ENCODE data around the gene GLRX3.
"Not testable (repeated sequence)": the region's sequence is repeated elsewhere in the genome, so short reads cannot be mapped to it uniquely, and the experiment has no call there.

GLRX3 gene

DNA sequence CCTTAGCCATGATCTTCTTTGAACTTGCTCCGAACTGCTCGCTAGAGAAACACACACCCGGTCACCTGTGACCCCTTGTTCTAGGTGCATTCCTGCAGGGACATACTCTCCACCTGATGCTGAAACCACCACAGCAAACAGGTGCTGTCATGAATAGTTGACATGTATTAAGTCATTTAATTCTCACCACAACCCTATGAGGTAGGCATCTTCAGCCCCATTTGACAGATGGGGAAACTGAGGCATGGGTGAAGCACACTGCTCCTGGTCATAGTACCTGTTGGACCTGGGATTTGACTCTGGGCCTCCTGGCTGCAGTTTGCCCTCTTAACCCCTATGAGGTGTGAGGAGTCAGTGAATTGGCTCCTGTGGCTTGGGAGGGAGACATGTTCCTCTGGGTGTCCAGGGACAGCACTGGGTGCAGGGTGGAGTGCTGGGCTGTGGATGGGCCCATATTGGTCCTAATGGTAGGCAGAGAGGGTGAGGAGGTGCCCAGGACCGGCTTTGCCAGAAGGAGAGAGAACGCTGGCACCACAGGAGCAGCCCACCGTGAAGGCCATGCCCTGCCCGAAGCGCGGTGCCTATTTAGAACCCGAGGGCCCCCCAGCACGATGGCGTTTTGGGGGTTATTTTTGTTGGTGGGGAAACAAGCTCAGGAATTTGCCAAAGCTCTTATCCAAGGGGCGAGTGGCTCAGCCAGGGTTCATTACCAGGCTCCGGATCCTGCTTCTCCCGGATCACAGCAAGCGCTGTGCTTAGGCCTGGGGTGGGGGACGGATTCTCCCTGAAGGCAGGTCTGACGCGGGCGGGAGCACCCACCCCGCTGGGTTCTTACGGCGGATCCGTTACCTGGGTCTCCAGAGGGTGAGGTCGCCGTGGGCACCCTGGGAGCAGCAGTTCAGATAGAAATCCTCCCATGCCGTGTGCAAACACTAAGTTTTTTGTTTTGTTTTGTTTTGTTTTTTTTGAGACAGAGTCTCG is 52.3 kb downstream of the GLRX3 start:
- FAIRE-seq (no peak), DNase-seq (ENCODE audit: low spot score) (no peak)

DNA sequence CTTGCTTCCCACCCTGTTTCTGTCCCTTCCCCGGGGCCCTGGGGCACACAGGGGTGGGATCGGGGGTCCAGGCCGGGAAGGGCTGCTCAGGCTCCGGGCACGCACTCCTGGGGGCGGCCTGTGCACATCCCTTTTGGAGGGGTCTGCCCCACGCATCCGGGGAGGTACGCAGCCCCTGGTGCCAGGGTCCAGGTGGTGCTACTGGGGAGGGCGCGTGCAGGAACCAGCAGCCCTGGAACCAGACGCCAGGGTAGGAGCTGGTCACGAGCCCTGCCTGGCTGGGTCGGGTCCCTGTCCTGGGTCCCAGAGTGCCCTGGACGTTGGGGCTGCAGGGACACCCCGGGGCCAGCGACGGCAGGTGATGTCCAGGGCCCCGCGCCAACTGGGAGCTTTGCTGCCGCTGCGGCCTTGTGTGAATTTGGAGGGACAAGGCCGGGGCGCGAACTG is 53.4 kb downstream of the GLRX3 start:
- no peak for FAIRE-seq

DNA sequence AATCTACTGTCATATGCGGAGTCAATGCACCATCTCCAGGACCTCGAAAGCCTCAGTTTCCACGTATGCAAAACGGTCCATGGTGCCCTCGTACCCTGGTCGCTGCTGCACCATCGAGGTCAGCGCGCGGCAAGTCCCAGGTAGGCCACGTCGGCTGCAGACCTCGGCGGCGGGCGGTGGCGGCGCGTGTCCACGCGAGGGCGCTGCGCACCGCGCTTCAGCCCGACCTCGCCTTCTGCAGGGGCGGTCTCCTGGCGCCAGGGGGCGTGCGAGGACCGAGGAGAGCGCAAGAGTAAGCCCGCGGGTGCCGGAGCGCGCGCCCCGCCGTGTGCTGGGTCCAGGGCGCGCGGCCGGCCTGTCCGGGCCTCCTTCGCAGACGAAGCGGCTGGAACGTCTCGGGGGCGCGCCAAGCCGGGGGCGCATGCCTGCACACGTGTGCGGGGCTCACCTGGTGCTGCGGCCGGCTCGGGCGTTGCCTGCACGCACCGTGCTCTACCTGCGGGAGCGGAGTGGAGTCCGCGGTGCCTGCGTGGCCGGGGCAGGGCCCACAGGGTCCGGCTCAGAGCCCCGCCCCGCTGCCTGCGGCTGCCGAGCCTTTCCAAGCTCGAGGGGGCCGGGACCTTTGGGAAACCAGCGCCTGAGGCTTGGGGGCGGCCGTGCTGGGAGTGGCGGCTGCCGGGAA is 54.0 kb downstream of the GLRX3 start:
- FAIRE-seq (no peak), DNase-seq (ENCODE audit: low spot score) (no peak)

More for the DNA sequence above, 53.4 kb downstream of the GLRX3 start:
- no peak for DNase-seq (ENCODE audit: low spot score)

DNA sequence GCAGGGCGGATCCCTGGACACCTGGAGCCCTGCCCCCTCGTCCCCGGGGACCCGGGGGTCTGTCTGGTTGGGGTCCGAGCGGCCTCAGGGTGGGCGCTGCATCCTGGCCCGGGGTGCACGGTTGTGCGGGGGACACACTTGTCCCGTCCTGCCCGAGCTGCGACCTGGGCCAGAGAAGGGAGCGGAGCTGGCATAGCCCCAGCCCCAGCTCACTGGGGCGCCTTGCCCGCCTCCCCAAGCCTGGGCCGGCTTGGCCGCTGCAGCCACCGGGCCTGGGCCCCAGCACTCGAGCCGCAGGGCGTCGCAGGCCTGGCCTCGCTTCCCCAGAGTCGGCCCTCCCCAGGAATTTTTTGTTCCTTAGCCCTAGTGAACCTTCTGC is 54.5 kb downstream of the GLRX3 start:
- no peak for DNase-seq (ENCODE audit: low spot score)
- no peak for FAIRE-seq

DNA sequence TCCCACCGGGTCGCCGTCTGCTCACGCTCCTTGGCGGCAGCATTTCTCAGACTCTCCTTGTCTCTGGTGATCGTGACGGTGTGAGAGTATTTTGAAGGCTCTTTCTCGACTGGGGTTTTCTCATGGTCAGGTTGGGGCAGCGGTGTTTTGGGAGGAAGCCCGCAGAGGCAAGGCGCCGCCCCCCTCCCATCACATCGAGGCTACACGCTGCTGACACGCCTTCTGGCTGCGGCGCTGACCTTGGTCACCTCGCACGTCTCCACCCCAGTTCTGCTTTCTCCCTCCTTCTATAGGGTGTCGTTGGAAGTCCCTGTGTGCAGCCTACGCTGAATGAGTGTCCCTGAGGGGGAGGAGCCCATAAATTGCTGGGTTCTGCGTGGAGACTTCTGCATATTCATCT is 55.2 kb downstream of the GLRX3 start:
- no peak for DNase-seq (ENCODE audit: low spot score)
- no peak for FAIRE-seq

DNA sequence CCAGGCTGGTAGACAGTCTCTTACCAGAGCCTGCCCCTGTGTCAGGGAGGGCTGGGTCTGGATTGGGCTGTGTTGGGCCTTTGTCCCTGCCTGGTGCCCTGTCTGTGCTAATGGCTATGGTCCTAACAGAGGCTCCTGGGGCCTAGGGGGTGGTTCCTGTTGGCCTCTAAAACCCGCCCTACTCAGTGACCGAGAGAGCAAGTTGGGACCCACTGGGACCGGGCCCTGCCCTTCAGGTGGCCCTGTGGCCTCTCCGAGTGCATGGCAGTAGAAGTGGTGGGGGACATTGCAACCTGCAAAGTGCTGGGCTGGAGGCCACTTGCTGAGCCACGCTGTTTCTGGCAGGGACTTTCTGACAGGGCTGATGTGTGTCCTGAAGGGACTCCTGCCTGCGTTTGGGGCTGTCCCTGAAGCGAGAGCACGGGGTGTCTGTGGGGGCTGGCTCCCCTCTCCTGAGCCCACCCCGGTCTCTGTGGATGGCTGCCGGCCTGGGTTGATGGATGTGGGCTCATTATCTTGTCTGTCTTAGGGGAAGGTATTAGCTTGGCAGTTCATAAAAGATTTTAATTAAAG is 56.2 kb downstream of the GLRX3 start:
- FAIRE-seq, result no peak
- no peak for DNase-seq (ENCODE audit: low spot score)

DNA sequence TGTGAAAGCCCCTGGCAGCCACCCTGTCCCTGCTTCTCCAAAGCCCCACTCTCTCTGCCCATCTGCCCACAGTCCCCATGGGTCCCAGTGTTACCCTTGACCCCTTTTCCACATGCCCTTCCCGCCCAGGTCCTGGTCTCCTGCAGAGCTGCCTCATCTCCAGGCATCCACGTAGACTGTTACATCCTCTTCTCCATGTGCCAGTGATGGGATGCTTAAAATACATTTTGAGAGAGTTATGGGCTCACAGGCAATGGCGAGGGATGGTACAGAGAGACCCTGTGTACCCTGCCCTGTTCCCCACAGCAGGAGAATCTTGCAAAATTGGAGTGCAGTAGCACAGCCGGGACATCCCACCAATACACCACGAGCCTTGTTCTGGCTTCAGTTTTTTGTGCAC is 56.8 kb downstream of the GLRX3 start:
- DNase-seq (ENCODE audit: low spot score) (no peak), FAIRE-seq (no peak)

DNA sequence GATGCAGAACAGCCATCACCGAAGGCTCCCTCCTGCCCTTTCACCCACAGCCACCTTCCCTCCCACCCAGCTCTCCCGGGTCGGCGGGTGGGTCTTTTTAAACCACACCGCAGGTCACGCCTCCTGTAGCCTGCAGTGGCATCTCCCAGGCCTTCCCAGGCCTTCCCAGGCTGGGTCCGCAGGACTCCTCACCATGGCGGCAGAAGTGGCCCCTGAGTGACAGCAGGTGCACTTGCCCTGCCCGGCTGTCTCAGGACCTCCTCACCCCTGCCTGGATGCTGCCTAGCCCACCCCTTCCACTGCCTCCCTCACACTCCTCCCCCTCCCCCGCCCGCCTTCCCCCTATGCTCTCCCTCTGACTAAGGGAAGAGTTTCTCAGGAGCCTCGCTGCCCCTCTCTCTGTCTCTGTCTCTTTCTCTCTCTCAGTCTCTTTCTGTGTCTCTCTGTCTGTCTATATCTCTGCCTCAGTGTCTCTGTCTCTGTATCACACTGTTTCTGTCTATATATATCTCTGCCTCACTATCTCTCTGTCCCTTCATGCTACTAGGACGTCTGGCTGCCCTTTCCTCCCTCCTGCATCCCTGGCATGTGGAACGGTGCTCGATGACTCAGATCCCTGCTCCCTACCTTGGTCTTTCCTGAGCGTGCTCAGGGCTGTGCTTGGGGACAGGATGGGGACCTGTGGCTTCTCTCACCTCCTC is 57.5 kb downstream of the GLRX3 start:
- DNase-seq (ENCODE audit: low spot score) (no peak), FAIRE-seq (no peak)

DNA sequence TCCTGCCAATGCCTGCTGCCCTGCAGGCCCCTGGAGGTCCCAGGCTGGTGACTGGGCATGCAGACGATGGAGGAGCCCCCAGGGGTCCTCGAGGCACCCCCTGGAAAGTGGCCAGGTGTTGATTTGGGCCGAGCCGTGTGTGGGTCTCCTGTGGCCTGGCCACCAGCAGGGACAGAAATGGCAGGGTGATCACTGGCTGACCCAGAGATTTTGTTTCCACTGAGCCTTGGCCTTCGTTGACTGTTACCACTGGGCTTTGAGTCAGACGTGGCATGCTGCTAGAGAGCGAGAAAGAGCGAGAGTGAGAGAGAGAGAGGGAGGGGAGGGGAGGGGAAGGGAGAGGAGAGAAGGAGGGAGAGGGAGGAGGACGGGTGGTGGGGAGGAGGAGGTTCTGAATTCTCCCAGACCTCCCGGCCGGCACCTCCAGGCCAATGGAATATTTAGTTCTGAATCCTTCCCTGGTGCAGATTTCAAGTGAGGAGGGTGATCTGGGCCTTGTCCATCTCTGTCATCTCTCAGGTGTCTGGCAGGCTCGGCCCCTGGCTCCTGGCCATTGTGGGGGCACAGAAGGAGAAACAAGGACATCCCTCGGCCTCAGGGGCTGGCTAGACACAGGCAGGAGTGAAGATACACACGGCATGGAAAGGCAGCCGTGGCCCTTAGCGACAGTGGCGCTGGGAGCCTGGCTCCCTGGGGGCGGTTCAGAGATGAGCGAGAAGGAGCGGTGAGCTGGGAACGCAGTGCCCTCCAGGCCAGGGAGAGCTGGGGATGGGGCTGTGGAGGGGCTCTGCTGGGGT is 58.2 kb downstream of the GLRX3 start:
- DNase-seq (ENCODE audit: low spot score) (no peak), FAIRE-seq (no peak)

DNA sequence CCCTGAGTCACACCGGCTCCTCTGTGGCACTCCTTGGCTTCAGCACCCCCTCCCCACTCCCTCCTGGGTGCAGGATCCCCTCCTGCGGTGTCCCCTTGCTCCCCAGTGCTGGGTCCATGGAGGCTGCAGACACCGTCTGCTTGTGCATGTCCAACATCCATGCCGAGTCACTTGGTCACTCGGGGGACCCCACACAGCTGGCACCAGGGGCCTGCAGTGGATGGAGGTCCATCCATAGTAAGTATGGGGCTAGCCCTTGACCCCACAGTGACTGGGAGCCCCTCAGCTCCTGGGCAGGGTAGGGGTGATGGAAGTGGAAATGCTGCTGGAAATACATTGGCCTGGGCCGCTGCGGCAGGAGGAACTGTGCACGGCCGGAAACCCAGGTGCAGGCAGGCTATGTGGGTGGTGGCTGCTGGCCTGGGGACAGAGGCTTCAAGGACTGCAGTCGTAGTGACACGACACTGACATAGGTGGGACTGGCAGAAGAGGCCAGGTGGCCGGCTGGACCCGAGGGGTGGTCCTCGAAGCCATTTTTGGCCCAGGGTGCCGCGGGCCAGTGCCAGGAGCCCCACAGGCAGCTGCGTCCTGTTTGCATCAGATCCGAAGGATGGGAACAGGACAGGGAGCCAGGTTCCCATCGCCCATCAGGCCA is 58.9 kb downstream of the GLRX3 start:
- DNase-seq (ENCODE audit: low spot score) (no peak), FAIRE-seq (no peak)

DNA sequence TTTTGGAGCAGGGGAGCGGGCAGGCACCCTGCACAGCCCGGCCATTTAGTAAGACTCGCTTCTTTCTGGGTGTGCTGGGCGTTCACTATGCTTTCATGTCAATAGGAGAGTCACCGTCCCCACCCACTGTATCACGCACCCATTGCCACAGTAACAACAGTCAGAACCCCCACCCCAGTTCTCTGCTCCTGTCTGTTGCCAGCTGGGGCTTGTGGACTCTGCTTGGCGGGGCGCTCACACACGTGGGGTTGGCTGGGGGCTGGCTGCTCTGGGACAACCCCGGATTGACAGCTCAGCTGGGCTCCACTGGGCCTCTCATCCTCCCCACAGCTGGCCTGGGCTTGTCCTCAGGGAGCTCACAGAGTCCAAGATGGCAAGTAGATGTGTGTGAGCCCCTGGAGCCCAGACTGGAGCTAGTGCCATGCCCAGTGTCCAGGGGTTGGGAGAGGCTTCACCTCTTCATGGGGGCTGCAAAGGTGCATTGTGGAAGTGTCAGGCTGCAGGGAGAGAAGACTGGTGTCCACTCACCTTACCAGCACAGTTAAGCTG is 59.6 kb downstream of the GLRX3 start:
- FAIRE-seq, result no peak
- DNase-seq (ENCODE audit: low spot score), result no peak

DNA sequence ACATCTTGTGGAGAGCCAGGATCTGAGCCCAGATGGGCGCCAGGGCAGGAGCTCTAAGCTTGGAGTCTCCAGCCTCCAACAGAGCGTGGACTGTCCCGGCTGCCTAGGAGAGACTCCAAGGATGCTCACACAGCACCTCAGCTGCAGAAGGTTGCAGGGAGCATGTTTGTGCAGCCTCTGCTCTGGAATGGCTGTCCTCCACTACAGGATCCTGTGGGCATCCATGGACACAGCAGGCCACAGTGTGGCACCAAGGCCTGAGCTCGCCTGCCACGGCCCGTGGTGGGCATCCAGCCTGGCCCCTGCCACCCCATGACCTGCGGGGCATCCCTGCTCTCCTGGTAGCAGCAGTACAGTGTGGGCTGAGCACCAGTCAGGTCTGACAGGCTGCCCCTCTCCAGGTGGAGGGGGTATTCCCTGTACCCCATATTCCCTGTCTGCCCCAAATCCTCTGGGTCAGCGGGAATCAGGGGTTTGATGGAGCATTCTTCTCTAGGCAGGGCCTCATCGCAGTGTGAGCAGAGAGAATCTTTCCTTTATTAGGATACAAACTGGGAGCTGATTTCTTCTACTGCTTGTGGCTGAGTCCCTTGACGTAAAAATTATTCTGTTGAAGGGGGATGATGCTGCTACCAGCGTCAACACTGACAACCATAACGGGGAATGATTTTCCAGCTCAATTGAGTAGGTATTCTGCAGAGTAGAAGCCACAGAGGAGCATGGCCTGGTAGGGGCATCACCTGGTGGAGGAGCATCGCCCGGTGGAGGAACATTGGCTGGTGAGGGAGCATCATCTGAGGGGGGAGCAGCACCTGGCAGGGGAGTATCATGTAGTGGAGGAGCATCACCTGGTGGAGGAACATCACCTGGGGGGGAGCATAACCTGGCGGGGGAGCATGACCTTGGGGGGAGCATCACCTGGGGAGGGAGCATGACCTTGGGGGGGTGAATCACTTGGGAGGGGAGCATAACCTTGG is 60.6 kb downstream of the GLRX3 start:
- no peak for DNase-seq (ENCODE audit: low spot score)
- FAIRE-seq, result no peak

DNA sequence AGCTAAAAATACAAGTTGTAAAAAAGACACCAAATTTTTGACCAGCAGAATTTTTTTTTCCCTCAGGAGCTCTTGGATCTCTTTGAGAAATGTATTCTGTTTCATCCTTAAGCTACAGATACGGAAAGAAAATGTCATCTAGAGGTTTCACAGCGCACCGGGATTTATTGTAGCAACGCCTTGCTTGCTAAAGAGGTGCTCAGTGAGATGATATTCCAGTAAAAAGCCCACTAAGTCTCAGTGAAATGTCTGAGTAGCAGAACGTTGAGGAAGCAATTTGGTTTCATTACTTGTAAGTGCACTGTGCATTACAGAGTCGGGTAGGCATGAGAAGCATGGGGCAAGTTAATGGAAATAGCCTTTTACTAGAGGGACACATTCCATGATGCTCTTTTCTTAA is 62.5 kb downstream of the GLRX3 start:
- no peak for FAIRE-seq
- no peak for DNase-seq (ENCODE audit: low spot score)

DNA sequence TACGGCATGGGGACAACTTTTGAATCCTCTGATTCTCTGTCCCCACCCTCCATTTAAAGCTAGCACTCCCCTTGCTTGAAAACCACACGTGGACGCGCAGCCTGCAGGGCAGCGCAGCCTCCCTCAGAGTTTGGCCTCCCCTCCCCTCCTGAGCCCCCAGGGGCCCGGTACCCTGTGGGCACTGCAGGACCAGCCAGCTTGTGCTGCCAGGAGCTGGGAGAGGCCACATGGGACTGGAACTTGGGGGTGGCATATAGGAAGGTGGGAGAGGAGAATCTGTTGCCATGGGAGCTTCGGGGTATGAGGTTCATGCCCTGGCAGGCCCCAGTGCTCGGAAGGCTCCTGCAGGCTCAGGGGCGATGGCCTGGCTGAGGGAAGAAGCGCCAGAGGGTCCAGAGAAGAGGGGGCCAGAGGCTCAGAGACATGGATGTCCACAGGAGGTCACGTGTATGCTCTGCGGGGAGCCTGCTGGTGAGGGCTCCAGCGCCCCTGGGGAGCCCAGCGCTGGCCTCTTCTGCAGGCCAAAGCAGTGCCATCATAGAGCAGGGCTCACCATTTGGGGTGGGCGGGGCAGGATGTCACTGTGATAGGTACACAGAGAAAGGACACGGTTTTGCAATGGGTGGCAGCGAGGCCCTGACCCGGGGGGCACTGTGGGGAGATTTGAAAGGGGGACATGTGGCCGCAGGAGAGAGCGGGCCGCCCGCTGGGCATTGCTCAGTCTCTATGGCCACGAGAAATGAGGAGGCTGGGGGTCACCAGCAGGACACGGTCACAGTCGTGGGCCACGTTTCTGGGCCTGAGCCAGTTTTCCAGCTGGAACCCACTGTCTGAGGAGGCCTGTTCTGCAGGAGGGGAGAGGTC is 64.2 kb downstream of the GLRX3 start:
- FAIRE-seq (no peak), DNase-seq (ENCODE audit: low spot score) (no peak)

DNA sequence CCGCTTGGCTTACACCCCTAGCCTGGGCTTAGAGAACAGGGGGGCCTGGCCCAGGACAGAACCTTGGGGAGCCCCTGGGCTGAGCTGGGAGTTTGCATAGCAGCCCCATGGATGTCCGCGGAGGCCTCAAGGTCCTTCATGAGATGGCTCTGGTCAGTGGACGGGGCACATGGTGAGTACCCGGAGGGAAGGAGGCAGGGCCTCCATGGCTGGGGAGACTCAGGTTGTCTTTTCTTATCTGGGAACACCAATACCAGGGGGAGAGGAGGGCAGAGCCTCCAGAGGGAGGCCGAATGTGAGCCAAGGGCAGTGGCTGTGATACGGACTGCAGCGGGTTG is 64.8 kb downstream of the GLRX3 start:
- DNase-seq (ENCODE audit: low spot score), result no peak
- FAIRE-seq, result no peak

DNA sequence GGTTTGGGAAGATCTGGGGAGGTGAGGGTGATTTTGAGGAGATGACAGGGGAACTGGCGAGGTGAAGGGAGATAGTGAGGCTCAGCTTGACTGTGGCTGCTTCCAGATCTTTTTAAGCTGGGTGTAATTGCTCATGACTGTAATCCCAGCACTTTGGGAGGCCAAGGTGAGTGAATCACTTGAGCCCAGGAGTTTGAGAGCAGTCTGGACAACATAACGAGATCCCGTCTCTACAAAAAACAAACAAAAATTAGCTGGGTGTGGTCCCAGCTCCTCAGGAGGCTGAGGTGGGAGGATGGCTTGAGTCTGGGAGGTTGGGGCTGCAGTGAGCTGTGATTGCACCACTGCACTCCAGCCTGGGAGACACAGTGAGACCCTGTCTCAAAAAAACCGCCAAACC is 66.0 kb downstream of the GLRX3 start:
- FAIRE-seq; DNase-seq (ENCODE audit: low spot score): not testable (repeated sequence)

DNA sequence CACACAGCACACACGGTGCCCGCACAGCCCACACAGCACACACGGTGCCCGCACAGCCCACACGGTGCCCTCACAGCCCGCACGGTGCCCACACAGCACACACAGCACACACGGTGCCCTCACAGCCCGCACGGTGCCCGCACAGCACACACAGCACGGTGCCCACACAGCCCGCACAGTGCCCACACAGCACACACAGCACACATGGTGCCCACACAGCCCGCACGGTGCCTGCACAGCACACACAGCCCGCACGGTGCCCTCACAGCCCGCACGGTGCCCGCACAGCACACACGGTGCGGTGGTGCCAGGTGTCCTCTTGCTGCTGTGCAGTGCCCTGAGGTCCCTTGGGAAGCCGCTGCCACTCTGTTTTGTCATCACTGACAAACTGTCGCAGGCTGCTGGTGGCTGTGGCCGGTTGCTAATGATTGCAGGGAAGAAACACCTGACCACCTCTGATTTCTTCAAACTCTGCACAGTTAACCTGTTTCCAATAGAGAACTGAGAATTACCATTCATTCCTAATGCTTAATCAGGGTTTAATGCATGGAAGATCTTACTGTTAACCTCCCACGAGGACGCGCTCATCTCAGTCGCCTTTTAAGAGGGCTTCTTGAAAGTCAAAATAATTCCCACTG is 66.9 kb downstream of the GLRX3 start:
- DNase-seq (ENCODE audit: low spot score), result no peak
- FAIRE-seq, result no peak

DNA sequence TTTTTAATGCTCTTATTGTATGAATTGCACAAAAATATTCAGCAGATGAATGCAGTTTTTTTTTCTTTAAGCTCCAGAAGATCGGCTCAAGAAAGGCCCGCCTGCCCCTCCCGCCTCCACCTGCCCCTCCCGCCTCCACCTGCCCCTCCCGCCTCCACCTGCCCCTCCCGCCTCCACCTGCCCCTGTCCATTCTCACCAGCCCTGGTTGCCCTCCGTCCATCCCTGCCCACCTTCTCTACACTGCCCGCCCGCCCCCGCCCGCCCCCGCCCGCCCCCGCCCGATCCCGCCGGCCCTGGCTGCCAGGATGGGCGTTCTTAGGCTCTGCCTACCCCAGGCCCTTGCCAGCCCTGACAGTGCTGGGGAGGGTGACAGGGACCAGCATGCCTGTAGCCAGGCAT is 67.4 kb downstream of the GLRX3 start:
- FAIRE-seq (no peak), DNase-seq (ENCODE audit: low spot score) (no peak)

Measured in urothelium cell line (cell line).